Measurements from ENCODE around the gene JDP2.

JDP2 gene

GRCh38 chr14:75411214-75411540, 16.6 kb upstream of the JDP2 start:
- no peak for DNase-seq

- no peak for DNase-seq
Measured at GRCh38 chr14:75413013-75413412, 14.8 kb upstream of the JDP2 start.

- no peak for DNase-seq
Measured at GRCh38 chr14:75417674-75418073, 10.1 kb upstream of the JDP2 start.

GRCh38 chr14:75418850-75419768, 8.7 kb upstream of the JDP2 start:
- no peak for DNase-seq

- no peak for DNase-seq
Measured at GRCh38 chr14:75422169-75422568, 5.7 kb upstream of the JDP2 start.

DNA sequence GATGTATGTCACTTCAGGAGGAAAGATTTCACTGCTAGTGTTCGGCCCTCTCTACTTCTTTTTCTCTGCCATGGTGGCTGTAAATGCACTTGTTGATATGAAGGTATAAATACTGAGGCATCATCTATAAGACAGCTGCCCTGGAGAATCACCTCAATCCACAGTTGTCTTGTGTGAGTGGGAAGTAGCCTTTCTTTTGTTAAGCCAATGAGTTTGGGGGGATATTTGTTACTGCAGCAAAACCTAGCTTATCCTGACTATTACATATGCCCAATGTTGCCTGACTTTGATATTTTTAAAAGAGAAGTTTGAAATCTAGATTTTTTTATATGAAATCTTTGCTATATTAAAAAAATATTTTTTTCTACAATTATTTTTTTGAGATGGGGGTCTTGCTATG, 3.3 kb upstream of the JDP2 start:
- no peak for DNase-seq

GRCh38 chr14:75425446-75425845, 2.4 kb upstream of the JDP2 start:
- DNase-seq, result no peak

DNA sequence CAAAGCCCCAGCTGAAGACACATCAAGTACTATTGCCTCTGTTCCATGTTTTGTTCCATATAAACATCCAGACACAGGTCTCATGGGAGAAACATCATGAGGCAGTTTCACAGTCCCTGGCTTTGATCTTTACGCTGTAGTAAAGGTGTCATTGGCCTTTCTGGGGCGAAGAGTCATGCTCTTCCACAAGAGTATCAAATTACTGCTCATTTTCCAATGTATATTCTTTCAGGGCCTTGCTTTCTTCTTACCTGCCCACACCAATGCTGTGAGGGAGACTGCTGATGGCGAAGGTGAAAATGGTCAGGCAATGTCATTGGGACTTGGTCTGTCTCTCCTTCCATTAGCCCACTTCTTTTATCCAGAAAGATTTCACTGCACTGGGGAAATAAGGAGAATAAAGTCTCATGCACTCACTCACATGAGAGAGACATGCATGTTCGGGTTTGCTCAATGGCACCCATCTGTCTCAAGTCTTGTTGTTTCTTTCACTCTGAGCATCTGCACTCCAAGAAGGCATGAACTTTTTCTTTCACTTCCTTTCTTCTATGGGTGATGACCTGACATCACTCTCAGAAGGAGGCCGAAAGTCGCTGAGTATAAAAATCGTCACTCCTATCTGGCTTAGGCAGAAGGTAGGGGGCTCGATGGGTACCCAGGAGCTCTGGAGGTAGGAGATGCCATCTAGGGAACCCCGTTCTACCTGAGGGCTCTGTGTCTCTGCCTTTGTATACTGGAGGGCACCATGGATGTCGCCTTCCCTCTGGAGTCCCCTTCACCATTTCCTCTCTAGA, 1.3 kb upstream of the JDP2 start:
- no peak for DNase-seq

- DNase-seq, result no peak
Measured at GRCh38 chr14:75427126-75427481, 718 bp upstream of the JDP2 start.

DNA sequence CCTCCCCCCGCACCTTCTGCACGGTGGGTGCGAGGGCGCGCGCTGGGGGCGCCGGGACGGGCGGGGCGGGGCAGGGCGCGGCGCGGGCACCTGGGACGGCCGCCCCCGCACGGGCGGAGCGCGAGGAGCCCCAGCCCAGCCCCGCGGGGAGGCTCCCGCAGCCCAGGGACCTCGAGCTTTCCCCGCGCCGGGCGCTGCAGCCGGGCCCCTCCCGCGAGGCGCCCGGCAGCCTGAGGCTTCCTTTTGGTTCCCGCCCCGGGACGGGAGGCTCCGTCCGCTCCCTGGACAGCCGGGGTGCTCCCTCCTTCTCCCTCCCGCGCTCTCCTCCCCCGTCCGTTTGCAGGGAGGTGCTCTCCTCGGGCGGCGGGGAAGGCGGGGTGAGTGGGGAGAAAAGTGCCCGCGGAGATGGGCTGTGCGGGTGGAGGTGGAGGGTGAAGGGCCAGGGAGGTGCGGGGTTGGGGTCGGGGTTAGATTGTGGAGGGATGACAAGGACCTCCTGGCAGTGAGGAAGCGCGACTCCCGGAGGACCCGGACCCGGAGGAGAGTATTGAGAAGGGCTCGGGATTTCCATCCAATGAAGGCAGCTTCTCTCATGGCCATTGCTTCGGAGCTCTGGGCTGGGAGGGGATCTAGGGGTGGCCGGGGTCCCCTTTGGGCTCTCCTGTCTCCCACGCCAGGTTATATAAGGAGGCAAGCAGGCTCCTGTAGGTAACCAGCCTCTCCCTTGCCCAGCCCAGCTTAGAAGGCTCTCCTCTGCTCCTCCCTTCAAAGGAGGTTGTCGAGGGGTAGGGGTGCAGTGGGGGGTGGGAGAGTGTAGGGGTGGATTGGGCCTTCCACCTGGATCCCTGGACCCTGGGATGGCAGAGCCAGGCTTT, 645 bp downstream of the JDP2 start:
- peak; percentile 29 for DNase-seq

DNA sequence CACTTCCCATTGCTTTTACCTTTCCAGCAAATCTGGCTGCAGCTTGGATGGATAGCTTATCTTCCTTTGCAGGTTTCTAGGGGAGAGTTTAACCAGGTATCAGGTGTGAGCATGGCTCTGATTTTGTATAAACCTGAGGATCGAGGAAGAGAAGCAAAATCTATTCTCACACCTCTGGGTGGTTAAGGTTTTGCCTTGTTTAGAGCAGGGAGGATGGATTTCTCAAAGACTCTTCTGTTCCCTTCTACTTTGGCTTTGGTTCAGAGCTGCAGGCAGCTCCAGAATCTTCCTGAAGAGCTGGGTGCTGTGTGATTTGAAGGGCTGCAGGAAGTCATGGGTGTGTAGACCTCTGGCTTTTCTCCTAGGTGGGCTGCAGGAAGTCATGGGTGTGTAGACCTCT, 1.7 kb downstream of the JDP2 start:
- DNase-seq, result no peak

DNA sequence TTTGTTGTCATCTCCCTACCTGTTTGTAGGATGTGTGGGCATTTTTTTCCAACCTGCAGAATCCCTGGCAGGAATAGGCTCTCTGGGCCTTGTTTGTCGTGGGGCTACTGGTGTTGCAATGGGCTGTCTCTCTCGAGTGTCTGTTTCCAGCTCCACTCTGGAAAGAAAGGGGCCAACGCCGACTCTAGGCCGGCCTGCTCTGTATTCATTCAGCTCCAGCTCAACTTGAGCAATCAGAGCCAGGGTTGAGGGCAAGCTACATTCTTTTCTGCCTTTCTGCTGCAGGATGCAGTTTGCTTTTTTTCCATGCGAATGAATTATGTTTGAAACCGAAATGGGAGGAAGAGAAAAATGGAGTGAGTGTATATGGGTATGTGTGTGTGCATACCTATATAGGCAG, 2.3 kb downstream of the JDP2 start:
- DNase-seq, result no peak

DNA sequence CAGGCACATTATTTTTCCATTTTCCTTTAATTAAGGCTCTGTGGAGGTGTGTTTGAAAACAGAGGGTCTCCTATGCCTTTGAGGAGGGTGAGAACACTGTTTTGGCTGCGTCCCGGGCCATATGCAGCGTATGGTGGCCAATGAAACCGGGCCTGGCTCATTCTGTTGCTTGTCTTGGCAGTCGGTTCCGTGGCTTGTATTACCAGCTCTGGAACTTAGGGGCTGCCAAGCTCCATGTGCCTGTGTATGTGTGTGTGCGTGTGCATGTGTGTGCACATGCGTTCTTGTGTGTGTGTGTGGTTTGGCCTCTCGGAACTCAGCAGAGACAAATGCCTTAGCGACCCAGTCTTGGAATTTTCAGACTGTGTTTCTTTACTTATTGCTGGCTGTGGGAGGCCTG, 2.7 kb downstream of the JDP2 start:
- DNase-seq, result no peak

DNA sequence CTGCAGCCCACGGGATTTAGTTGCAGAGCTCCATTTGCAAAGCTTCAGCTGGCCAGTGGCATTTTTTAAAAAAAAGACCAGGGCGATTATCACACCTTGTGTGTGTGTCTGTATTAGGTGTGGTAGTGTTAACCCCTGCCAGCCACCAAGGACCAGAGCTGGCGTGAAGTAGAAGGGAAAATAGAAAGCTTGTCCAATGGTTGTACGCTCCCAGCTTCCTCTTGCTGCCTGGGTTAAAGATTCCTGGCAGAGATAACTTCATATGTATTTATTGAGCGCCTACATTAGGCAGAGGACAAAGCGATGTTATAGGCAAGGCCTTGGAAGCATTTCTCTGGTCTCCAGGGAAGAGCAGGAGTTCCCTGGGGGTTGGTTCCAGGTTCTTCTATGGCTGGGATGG, 3.2 kb downstream of the JDP2 start:
- no peak for DNase-seq

DNA sequence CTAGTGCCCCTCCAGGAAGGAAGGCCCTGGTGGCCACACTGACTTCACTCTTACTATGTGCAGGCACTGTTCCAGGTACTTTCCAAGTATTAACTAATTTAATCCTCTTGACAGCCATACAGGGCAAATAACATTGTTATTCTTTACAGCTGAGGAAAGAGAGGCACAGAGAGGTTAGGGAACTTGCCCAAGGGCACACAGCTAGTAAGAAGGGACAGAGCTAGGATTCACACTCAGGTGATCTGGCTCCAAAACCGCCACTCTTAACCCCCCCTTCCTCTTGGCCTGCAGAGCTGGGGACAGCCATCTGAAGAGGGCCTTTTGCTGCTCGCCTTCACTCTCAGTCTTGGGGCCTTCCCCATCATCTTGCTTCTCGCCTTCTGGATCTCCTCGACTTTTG, 4.0 kb downstream of the JDP2 start:
- no peak for DNase-seq

DNA sequence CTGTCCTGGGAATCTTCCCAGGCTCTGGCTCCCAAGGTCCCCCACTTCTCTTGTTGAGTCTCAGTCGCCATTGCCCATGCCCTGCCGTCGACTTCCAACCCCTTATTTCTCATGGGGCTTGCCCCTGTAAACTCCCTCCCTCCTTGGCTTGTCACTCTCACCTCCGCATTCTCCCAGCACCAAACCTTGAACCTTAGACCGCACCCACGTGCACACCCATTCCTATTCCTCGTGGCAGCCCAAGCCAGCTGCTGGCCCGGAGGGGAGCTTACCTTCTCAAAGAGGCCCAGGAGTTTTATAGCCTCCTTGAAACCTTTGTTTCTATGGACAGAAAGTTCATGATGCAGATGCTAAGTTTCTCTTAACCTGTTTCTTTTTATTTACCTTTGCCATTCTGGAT, 4.6 kb downstream of the JDP2 start:
- DNase-seq, result no peak

DNA sequence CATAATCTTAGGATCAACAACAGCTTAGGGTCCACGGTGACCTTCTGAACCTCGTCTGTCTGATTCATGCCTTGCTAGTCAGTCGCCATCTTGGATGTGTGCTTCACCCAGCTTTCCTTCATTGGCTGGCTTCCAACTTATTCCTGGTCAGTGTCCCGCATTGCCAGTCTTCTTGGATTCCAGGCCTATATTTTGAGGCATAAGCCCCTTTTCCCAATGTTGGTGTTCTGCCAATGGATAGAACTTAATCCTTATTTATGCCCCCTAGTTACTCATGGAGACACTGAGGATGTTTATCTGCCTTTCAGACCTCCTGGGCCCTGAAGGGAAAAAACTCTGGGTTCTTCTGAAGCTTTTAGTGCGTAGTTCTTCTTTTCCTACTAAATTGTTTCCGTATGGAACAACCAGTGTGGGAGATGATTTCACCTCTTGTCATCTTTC, 5.8 kb downstream of the JDP2 start:
- no peak for DNase-seq

GRCh38 chr14:75434138-75434889, 6.5 kb downstream of the JDP2 start:
- no peak for DNase-seq

- DNase-seq, result no peak
Measured at GRCh38 chr14:75434890-75435248, 7.0 kb downstream of the JDP2 start.

GRCh38 chr14:75435473-75435872, 7.7 kb downstream of the JDP2 start:
- DNase-seq, result no peak

- no peak for DNase-seq
Measured at GRCh38 chr14:75437201-75438143, 9.7 kb downstream of the JDP2 start.

Data from midbrain (tissue), 1 donor.